WTC11 (cell line): ENCODE data around the gene MBP.

Source experiments
- GABPB1 ChIP-seq: sonication (generic); formaldehyde crosslinking; IDR thresholded peaks from 2 replicates; pipeline ENCODE4 v1.8.1; 2023; ENCODE audit warnings: mild to moderate bottlenecking, missing genetic modification reagents
- SP1 ChIP-seq: sonication (generic); formaldehyde crosslinking; conservative IDR thresholded peaks from 2 replicates; pipeline ENCODE4 v1.8.1; 2022; ENCODE audit warnings: missing genetic modification reagents
- STAT6 ChIP-seq: sonication (generic); formaldehyde crosslinking; conservative IDR thresholded peaks from 2 replicates; pipeline ENCODE4 v1.8.1; 2023; ENCODE audit warnings: mild to moderate bottlenecking, low read depth, missing genetic modification reagents, moderate library complexity
- TEAD4 ChIP-seq: sonication (generic); formaldehyde crosslinking; IDR thresholded peaks from 2 replicates; pipeline ENCODE4 v1.8.0; 2022; ENCODE audit warnings: mild to moderate bottlenecking, missing genetic modification reagents
- ZNF512 ChIP-seq: sonication (generic); formaldehyde crosslinking; IDR thresholded peaks from 2 replicates; pipeline ENCODE4 v1.8.1; 2022; ENCODE audit warnings: missing genetic modification reagents, borderline replicate concordance
- TF ChIP-seq, protein P1 (sequence below): fragments of 200-600 bp; IDR thresholded peaks from 2 replicates; pipeline ENCODE4 v1.8.0; 2022; ENCODE audit warnings: antibody characterized with exemption

GRCh38 chr18:77134611-77135010 is 2.0 kb upstream of the MBP start:
- TF ChIP-seq, protein P1, sequence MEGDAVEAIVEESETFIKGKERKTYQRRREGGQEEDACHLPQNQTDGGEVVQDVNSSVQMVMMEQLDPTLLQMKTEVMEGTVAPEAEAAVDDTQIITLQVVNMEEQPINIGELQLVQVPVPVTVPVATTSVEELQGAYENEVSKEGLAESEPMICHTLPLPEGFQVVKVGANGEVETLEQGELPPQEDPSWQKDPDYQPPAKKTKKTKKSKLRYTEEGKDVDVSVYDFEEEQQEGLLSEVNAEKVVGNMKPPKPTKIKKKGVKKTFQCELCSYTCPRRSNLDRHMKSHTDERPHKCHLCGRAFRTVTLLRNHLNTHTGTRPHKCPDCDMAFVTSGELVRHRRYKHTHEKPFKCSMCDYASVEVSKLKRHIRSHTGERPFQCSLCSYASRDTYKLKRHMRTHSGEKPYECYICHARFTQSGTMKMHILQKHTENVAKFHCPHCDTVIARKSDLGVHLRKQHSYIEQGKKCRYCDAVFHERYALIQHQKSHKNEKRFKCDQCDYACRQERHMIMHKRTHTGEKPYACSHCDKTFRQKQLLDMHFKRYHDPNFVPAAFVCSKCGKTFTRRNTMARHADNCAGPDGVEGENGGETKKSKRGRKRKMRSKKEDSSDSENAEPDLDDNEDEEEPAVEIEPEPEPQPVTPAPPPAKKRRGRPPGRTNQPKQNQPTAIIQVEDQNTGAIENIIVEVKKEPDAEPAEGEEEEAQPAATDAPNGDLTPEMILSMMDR: no peak
- TF ChIP-seq SP1 (CRISPR knock-in tag) (no peak), STAT6 (CRISPR knock-in tag) (no peak), ZNF512 (no peak), TEAD4 (CRISPR knock-in tag) (no peak), GABPB1 (CRISPR knock-in tag) (no peak)
